NCI-H82 treated with DMSO at 0.1 percent for 48 hours (cell line): ENCODE data around the gene MYOC.
A peak's percentile ranks its signal among the peaks of the same experiment; 100 is the strongest.
"Not testable (repeated sequence)": the region's sequence is repeated elsewhere in the genome, so short reads cannot be mapped to it uniquely, and the experiment has no call there.

Experiments
- DNase-seq: peaks from one replicate; lab custom pipeline; 2025; ENCODE audit not compliant: unreplicated experiment; lab: John Stamatoyannopoulos, UW

The MYOC gene

GRCh38 chr1:171653796-171654195 is 1.3 kb upstream of the MYOC start:
- no peak for DNase-seq

GRCh38 chr1:171646249-171646560 is 6.3 kb downstream of the MYOC start:
- no peak for DNase-seq

GRCh38 chr1:171645553-171646248 is 6.8 kb downstream of the MYOC start:
- DNase-seq = peak; percentile 59

GRCh38 chr1:171644805-171645483 is 7.5 kb downstream of the MYOC start:
- DNase-seq = peak; percentile 88

GRCh38 chr1:171643156-171643555 is 9.3 kb downstream of the MYOC start:
- no peak for DNase-seq

- DNase-seq = no peak
These were observed 10.3 kb downstream of the MYOC start for GRCh38 chr1:171642197-171642596.

- DNase-seq = no peak
These were observed 11.2 kb downstream of the MYOC start for GRCh38 chr1:171641076-171641864.

GRCh38 chr1:171640225-171640624 is 12.3 kb downstream of the MYOC start:
- DNase-seq = no peak

GRCh38 chr1:171637928-171638576 is 14.4 kb downstream of the MYOC start:
- no peak for DNase-seq

- no peak for DNase-seq
These were observed 16.3 kb downstream of the MYOC start for GRCh38 chr1:171636141-171636540.

GRCh38 chr1:171635661-171636060 is 16.8 kb downstream of the MYOC start:
- no peak for DNase-seq

GRCh38 chr1:171628225-171628624 is 24.3 kb downstream of the MYOC start:
- DNase-seq = no peak

GRCh38 chr1:171627020-171627419 is 25.5 kb downstream of the MYOC start:
- no peak for DNase-seq

- no peak for DNase-seq
These were observed 27.3 kb downstream of the MYOC start for GRCh38 chr1:171625225-171625624.

- peak; percentile 14 for DNase-seq
These were observed 28.7 kb downstream of the MYOC start for GRCh38 chr1:171623651-171624331.

GRCh38 chr1:171622152-171622462 is 30.4 kb downstream of the MYOC start, which contains the start of gene MYOCOS:
Gene MYOCOS (plus strand): TSS chr1:171622243. CDS start chr1:171623884, 1,641 bp downstream.
- peak; percentile 73 for DNase-seq

GRCh38 chr1:171616586-171616985 is 35.9 kb downstream of the MYOC start:
- DNase-seq = no peak

GRCh38 chr1:171615122-171615906 is 37.2 kb downstream of the MYOC start:
- not testable (repeated sequence) for DNase-seq

- DNase-seq = no peak
These were observed 39.2 kb downstream of the MYOC start for GRCh38 chr1:171613282-171613681.

GRCh38 chr1:171611306-171611705 is 41.2 kb downstream of the MYOC start:
- no peak for DNase-seq
